Caco-2 (cell line): Measurements from ENCODE around the gene TBK1. TPM values are rescaled to one million over a fixed set of nuclear protein-coding genes. Genes with fewer than 3 reads are reported as not detected.

Source experiments
- BruUV-seq: library from RNA; stranded (reverse); fragments of 400-500 nt; replicated peaks from 2 replicates; lab custom pipeline; 2021; lab: Mats Ljungman, UMichigan
- CTCF ChIA-PET: fragments of 300-600 bp; sonication (Branson Sonifier 250); formaldehyde crosslinking; loops from one replicate; lab custom pipeline; 2022; ENCODE audit warnings: antibody characterized with exemption; lab: Charles Lee
- POLR2A ChIA-PET: fragments of 300-600 bp; sonication (Branson Sonifier 250); formaldehyde crosslinking; loops from one replicate; lab custom pipeline; 2022; ENCODE audit warnings: antibody characterized with exemption; lab: Charles Lee
- DNase-seq, 2 experiments: peaks; one replicate each; pipeline versions ENCODE4 v3.0.0 to v3.0.0-alpha.2; 2020 to 2022
- H3K27me3 ChIP-seq: replicated peaks from 2 replicates; pipeline ENCODE4 v1.6.0; 2011; ENCODE audit warnings: low read length; ENCODE audit not compliant: control insufficient read depth, insufficient read depth
- H3K36me3 ChIP-seq: 2 replicates; pipeline ENCODE4 v1.5.1; 2011; ENCODE audit warnings: low read length; ENCODE audit not compliant: control insufficient read depth, insufficient read depth
- H3K4me1 ChIP-seq: fragments of 250-450 bp; sonication (Bioruptor Pico); 2 replicates; pipeline ENCODE4 v1.5.1; 2020; ENCODE audit warnings: mild to moderate bottlenecking
- H3K4me3 ChIP-seq: 2 replicates; pipeline ENCODE4 v1.5.1; 2011; ENCODE audit warnings: low read depth, mild to moderate bottlenecking, control low read depth, low read length
- H3K9me3 ChIP-seq: fragments of 250-450 bp; sonication (Bioruptor Pico); 2 replicates; pipeline ENCODE4 v1.5.1; 2020; ENCODE audit warnings: mild to moderate bottlenecking, moderate library complexity
- H3K27ac Mint-ChIP-seq: one replicate; pipeline ENCODE4 v1.8.0; 2022; ENCODE audit warnings: mixed read lengths; ENCODE audit not compliant: unreplicated experiment
- H3K27me3 Mint-ChIP-seq: one replicate; pipeline ENCODE4 v1.8.0; 2022; ENCODE audit warnings: mixed read lengths; ENCODE audit not compliant: insufficient read depth, unreplicated experiment
- H3K36me3 Mint-ChIP-seq: one replicate; pipeline ENCODE4 v1.8.0; 2022; ENCODE audit warnings: mild to moderate bottlenecking, mixed read lengths; ENCODE audit not compliant: insufficient read depth, unreplicated experiment
- H3K4me1 Mint-ChIP-seq: one replicate; pipeline ENCODE4 v1.8.0; 2022; ENCODE audit warnings: low read depth, mixed read lengths; ENCODE audit not compliant: unreplicated experiment
- H3K4me3 Mint-ChIP-seq: one replicate; pipeline ENCODE4 v1.8.0; 2022; ENCODE audit warnings: mild to moderate bottlenecking, moderate library complexity, mixed read lengths; ENCODE audit not compliant: unreplicated experiment
- H3K9me3 Mint-ChIP-seq: one replicate; pipeline ENCODE4 v1.8.0; 2022; ENCODE audit warnings: mixed read lengths; ENCODE audit not compliant: unreplicated experiment
- CTCF ChIP-seq, 2 experiments: fragments of 200-600 bp in 1 of 2; IDR thresholded peaks; 1 replicate in 1 of 2; 2 replicates in 1 of 2; pipeline versions ENCODE4 v1.5.1 to v1.8.0; 2011 to 2022; ENCODE audit warnings: antibody characterized with exemption in 1 of 2, control low read depth in 1 of 2, inconsistent platforms in 1 of 2, low read depth in 1 of 2, low read length in 1 of 2, mild to moderate bottlenecking in 1 of 2, moderate library complexity in 1 of 2; ENCODE audit not compliant: insufficient read depth in 1 of 2, severe bottlenecking in 1 of 2, unreplicated experiment in 1 of 2
- intact Hi-C: fragments of 100-400 bp; cut with micrococcal nuclease; formaldehyde crosslinking; loops from one replicate; pipeline ENCODE4 v1.10.0; 2022; ENCODE audit not compliant: unreplicated experiment
- total RNA-seq: library from RNA; stranded (reverse); gene quantifications from 2 replicates; pipeline ENCODE4 v1.2.3, GENCODE V29; 2022

The TBK1 gene
- total RNA-seq, 1 experiment from 2014 or later = 21.6 TPM

- no peak overlapping the region for H3K4me3 Mint-ChIP-seq
- TF ChIP-seq CTCF (IDR thresholded peaks at IDR 0.05; ENCODE audit: insufficient read depth in 1 of 2, low read depth in 1 of 2, low read length in 1 of 2, severe bottlenecking in 1 of 2, unreplicated experiment in 1 of 2) = no peak
- H3K9me3 ChIP-seq = no peaks in the 10 kb centered on the region
- ChIA-PET POLR2A (no interaction called here), CTCF (no interaction called here)
- H3K9me3 Mint-ChIP-seq = no peaks in the 10 kb centered on the region
- H3K27me3 Mint-ChIP-seq = no peaks in the 10 kb centered on the region
- no peak overlapping the region for H3K4me3 ChIP-seq
- H3K27me3 ChIP-seq = no peaks in the 10 kb centered on the region
- no TSS peak for BruUV-seq
- H3K27ac Mint-ChIP-seq = no peak overlapping the region
- DNase-seq = no peak
- intact Hi-C loops = loop anchor here (5.0 kb wide), 1 partner anchor 45 kb away; the partner anchor contains the start of gene TBK1
- peaks cover 2% of the 10 kb centered on the region; the same call in 1 of the 2 replicates for H3K36me3 ChIP-seq
- no peaks in the 10 kb centered on the region for H3K4me1 ChIP-seq
- peaks cover 83% of the 10 kb centered on the region for H3K36me3 Mint-ChIP-seq
- H3K4me1 Mint-ChIP-seq = peaks cover 7% of the 10 kb centered on the region
Measured at GRCh38 chr12:64407342-64408223, 44.3 kb upstream of the TBK1 start.

- H3K36me3 ChIP-seq = peaks cover 5% of the 10 kb centered on the region
- Mint-ChIP-seq H3K4me1 (peaks cover 7% of the 10 kb centered on the region), H3K9me3 (no peaks in the 10 kb centered on the region), H3K27ac (no peak overlapping the region), H3K27me3 (no peaks in the 10 kb centered on the region), H3K4me3 (no peak overlapping the region), H3K36me3 (peaks cover 81% of the 10 kb centered on the region)
- POLR2A ChIA-PET = no interaction called here
- no peak for DNase-seq
- no peak for TF ChIP-seq CTCF (IDR thresholded peaks at IDR 0.05; ENCODE audit: insufficient read depth in 1 of 2, low read depth in 1 of 2, low read length in 1 of 2, severe bottlenecking in 1 of 2, unreplicated experiment in 1 of 2)
- no peak overlapping the region for H3K4me3 ChIP-seq
- intact Hi-C loops = no loop called here
- no peaks in the 10 kb centered on the region for H3K27me3 ChIP-seq
- no peaks in the 10 kb centered on the region for H3K4me1 ChIP-seq
- CTCF ChIA-PET = no interaction called here
- no peaks in the 10 kb centered on the region for H3K9me3 ChIP-seq
- no TSS peak for BruUV-seq
Measured at GRCh38 chr12:64411427-64411826, 40.5 kb upstream of the TBK1 start.

GRCh38 chr12:64412459-64412858 is 39.5 kb upstream of the TBK1 start:
- H3K9me3 ChIP-seq = no peaks in the 10 kb centered on the region
- POLR2A ChIA-PET = no interaction called here
- Mint-ChIP-seq H3K4me3 (no peak overlapping the region), H3K36me3 (peaks cover 83% of the 10 kb centered on the region), H3K9me3 (no peaks in the 10 kb centered on the region), H3K27me3 (no peaks in the 10 kb centered on the region), H3K4me1 (peaks cover 3% of the 10 kb centered on the region), H3K27ac (no peak overlapping the region)
- H3K36me3 ChIP-seq = peaks cover 5% of the 10 kb centered on the region
- TF ChIP-seq CTCF (IDR thresholded peaks at IDR 0.05; ENCODE audit: insufficient read depth in 1 of 2, low read depth in 1 of 2, low read length in 1 of 2, severe bottlenecking in 1 of 2, unreplicated experiment in 1 of 2) = no peak
- intact Hi-C loops = no loop called here
- no peaks in the 10 kb centered on the region for H3K4me1 ChIP-seq
- BruUV-seq = no TSS peak
- no peak for DNase-seq
- no peaks in the 10 kb centered on the region for H3K27me3 ChIP-seq
- no peak overlapping the region for H3K4me3 ChIP-seq
- CTCF ChIA-PET = no interaction called here
